AG10803 (cell line): Measurements from ENCODE around the gene INHBE.

Experiments used
- DNase-seq: peaks from one replicate; pipeline ENCODE4 v3.0.0; 2010; ENCODE audit warnings: low read depth
- H3K4me3 ChIP-seq: 2 replicates; pipeline ENCODE4 v1.5.1; 2011; ENCODE audit warnings: mild to moderate bottlenecking, low read length, control low read depth
- TF ChIP-seq, protein P1 (sequence below): conservative IDR thresholded peaks from 2 replicates; pipeline ENCODE4 v1.5.1; 2011; ENCODE audit warnings: mild to moderate bottlenecking, low read length, control low read depth, inconsistent platforms

The INHBE gene

GRCh38 chr12:57459055-57459749 lies 4.1 kb downstream of the INHBE start:
- DNase-seq: peak; percentile 95
- H3K4me3 ChIP-seq: peak overlapping the region; percentile 83
- TF ChIP-seq, protein P1, sequence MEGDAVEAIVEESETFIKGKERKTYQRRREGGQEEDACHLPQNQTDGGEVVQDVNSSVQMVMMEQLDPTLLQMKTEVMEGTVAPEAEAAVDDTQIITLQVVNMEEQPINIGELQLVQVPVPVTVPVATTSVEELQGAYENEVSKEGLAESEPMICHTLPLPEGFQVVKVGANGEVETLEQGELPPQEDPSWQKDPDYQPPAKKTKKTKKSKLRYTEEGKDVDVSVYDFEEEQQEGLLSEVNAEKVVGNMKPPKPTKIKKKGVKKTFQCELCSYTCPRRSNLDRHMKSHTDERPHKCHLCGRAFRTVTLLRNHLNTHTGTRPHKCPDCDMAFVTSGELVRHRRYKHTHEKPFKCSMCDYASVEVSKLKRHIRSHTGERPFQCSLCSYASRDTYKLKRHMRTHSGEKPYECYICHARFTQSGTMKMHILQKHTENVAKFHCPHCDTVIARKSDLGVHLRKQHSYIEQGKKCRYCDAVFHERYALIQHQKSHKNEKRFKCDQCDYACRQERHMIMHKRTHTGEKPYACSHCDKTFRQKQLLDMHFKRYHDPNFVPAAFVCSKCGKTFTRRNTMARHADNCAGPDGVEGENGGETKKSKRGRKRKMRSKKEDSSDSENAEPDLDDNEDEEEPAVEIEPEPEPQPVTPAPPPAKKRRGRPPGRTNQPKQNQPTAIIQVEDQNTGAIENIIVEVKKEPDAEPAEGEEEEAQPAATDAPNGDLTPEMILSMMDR: peak; percentile 94

DNA sequence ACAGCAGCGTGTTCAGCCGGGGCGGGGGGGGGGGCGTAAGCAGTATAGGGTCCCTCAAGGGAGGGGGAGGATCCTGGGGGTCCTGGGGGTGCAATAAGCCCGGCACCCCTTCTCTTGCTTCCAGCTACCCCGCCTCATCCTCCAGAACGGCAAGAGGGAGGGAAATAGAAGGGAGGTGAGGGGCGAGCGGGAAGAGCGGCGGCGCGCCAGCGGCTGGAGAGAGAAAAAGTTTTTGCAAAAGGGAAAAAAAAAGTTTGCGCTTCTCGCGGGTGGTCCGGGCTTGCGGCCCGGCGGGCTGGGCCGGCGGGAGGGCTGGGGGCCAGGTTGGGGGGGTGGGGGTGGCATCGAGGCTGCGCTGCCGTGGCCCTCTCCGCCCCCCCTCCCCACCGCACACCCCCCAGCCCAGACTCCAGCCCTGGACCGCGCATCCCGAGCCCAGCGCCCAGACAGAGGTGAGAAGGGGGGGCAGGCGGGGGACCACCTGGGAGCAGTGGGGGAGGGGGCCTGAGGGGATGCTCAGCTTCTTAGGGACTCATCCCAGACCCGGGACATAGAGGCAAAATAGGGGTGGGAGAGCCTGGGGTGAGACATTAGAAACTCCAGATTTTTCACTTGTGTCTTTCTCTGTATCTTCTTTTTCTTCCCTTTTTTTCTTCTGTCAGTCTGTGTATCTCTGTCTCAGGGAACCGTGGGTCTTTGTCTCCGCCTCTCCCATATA lies 4.8 kb downstream of the INHBE start, which contains the start of gene GLI1:
Gene GLI1 (plus strand): TSS at position 36 of the 718 bp plus-strand sequence. CDS start 3,907 bp downstream, outside the sequence.
- TF ChIP-seq, protein P1: no peak
- peak; percentile 41 for DNase-seq
- H3K4me3 ChIP-seq: peak within 1 kb of the TSS; percentile 83

GRCh38 chr12:57460468-57460784 lies 5.3 kb downstream of the INHBE start:
- DNase-seq: no peak
- peak overlapping the region; percentile 83 for H3K4me3 ChIP-seq
- TF ChIP-seq, protein P1: no peak

DNA sequence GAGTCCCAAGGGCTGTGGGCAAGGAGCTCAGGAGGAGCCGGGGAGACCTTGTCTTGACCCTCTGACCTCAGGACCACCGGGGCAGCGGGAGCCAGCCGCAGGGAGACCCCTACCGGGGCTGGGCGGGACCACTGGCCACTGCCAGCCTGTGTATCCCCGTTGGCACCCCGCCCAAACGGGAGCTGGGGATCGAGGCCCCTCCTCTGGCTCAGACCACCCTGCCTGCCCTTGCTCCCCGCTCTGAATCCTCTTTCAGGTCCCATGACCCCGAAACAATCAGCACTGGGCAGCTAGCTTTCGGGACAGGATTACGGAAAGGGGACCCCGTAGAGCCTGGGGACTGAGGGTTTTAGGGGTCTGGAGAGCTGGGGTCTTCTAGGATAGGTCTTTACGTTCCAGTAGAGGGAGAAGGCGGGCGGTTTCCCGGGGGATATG lies 5.8 kb downstream of the INHBE start:
- TF ChIP-seq, protein P1: no peak
- H3K4me3 ChIP-seq: peak overlapping the region; percentile 83
- DNase-seq: no peak

- TF ChIP-seq, protein P1: no peak
- peak; percentile 48 for DNase-seq
- peak overlapping the region; percentile 83 for H3K4me3 ChIP-seq
Observed at GRCh38 chr12:57461276-57461916, 6.3 kb downstream of the INHBE start.

DNA sequence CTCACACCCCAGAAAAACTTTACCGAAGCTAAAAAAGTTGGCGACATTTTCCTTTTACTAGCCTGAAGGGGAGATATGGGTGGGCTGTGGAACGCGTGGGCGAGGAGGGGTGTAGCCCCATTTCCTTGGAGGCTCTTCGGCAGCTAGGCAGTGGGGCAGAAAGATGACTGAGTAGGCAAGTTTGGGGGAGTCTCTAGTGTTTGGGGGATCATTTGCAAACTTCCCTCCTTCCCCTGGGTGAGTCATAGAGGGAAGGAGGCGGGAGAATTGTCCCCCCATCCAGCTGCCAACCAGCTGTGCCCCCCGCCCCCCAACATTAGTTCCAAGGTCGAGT lies 6.8 kb downstream of the INHBE start:
- peak overlapping the region; percentile 83 for H3K4me3 ChIP-seq
- DNase-seq: peak; percentile 30
- TF ChIP-seq, protein P1: no peak
